OCI-LY7 (cell line): Measurements from ENCODE around the gene YAF2. TPM values are rescaled to one million over a fixed set of nuclear protein-coding genes. Genes with fewer than 3 reads are reported as not detected.
"Not testable (repeated sequence)": the region's sequence is repeated elsewhere in the genome, so short reads cannot be mapped to it uniquely, and the experiment has no call there.

ENCODE experiments used
- BruUV-seq: library from RNA; stranded (reverse); fragments of 400-500 nt; replicated peaks from 2 replicates; lab custom pipeline; 2021; lab: Mats Ljungman, UMichigan
- CTCF ChIA-PET: fragments of 300-600 bp; sonication (Branson Sonifier 250); formaldehyde crosslinking; loops from one replicate; lab custom pipeline; 2022; ENCODE audit warnings: antibody characterized with exemption; ENCODE audit not compliant: unreplicated experiment; lab: Charles Lee
- POLR2A ChIA-PET: fragments of 300-600 bp; sonication (Branson Sonifier 250); formaldehyde crosslinking; loops from one replicate; lab custom pipeline; 2022; ENCODE audit warnings: antibody characterized with exemption; lab: Charles Lee
- DNase-seq: peaks from one replicate; pipeline ENCODE4 v3.0.0-alpha.2; 2015; ENCODE audit warnings: low spot score
- H2AFZ ChIP-seq: fragments of 200-600 bp; sonication (generic), shearing (Covaris generic); 2 replicates; pipeline ENCODE4 v1.6.1; 2014; ENCODE audit warnings: mild to moderate bottlenecking, antibody characterized with exemption, low read length, moderate library complexity
- H3K27ac ChIP-seq: fragments of 200-600 bp; sonication (generic); 2 replicates; pipeline ENCODE4 v1.5.1; 2014; ENCODE audit warnings: mixed run types, low read depth, mild to moderate bottlenecking, moderate library complexity, low read length, inconsistent platforms; ENCODE audit not compliant: poor library complexity, severe bottlenecking
- H3K36me3 ChIP-seq: fragments of 200-600 bp; sonication (generic); 2 replicates; pipeline ENCODE4 v1.6.1; 2014; ENCODE audit warnings: mild to moderate bottlenecking, antibody characterized with exemption, low read length, moderate library complexity, mixed read lengths; ENCODE audit not compliant: insufficient read depth
- H3K4me1 ChIP-seq: fragments of 200-600 bp; sonication (generic); 2 replicates; pipeline ENCODE4 v1.5.1; 2014; ENCODE audit warnings: mild to moderate bottlenecking, low read length; ENCODE audit not compliant: insufficient read depth, poor library complexity, severe bottlenecking
- H3K4me2 ChIP-seq: fragments of 200-600 bp; sonication (generic); 2 replicates; pipeline ENCODE4 v1.6.1; 2014; ENCODE audit warnings: mild to moderate bottlenecking, low read length
- H3K4me3 ChIP-seq: fragments of 200-600 bp; sonication (generic); 2 replicates; pipeline ENCODE4 v1.5.1; 2014; ENCODE audit warnings: mild to moderate bottlenecking, low read depth, low read length; ENCODE audit not compliant: poor library complexity, severe bottlenecking
- H3K79me2 ChIP-seq: fragments of 200-600 bp; sonication (generic); 2 replicates; pipeline ENCODE4 v1.6.1; 2016; ENCODE audit warnings: low read depth, mild to moderate bottlenecking, low read length, moderate library complexity, mixed read lengths; ENCODE audit not compliant: insufficient read depth
- H3K9me2 ChIP-seq: fragments of 200-600 bp; sonication (generic); 2 replicates; pipeline ENCODE4 v1.6.1; 2016; ENCODE audit warnings: mild to moderate bottlenecking, low read length, mixed read lengths; ENCODE audit not compliant: insufficient read depth
- H3K9me3 ChIP-seq: fragments of 200-600 bp; sonication (generic); 2 replicates; pipeline ENCODE4 v1.6.1; 2014; ENCODE audit warnings: mild to moderate bottlenecking, mixed run types, low read length, mixed read lengths
- H4K20me1 ChIP-seq: fragments of 200-600 bp; sonication (generic); 2 replicates; pipeline ENCODE4 v1.6.1; 2014; ENCODE audit warnings: mild to moderate bottlenecking, antibody characterized with exemption, low read length, moderate library complexity, mixed read lengths; ENCODE audit not compliant: insufficient read depth
- EZH2phosphoT487 ChIP-seq: fragments of 200-600 bp; sonication (generic); IDR thresholded peaks from 2 replicates; pipeline ENCODE4 v1.6.1; 2018; ENCODE audit warnings: low read depth, borderline replicate concordance, mild to moderate bottlenecking, mixed run types, antibody characterized with exemption, low read length, moderate library complexity, mixed read lengths
- intact Hi-C: fragments of 100-400 bp; cut with micrococcal nuclease; formaldehyde crosslinking; loops from one replicate; pipeline ENCODE4 v1.10.0; 2022; ENCODE audit not compliant: unreplicated experiment
- total RNA-seq, 2 experiments: library from RNA; depleted of rRNA in 1 of 2; stranded (reverse); fragments of >200 nt in 1 of 2; shearing (Covaris generic) in 1 of 2; gene quantifications; 2 replicates each; pipeline ENCODE4 v1.2.3, GENCODE V29; 2014 to 2022
- TF ChIP-seq, protein P1 (sequence below): fragments of 200-600 bp; sonication (generic); conservative IDR thresholded peaks from 2 replicates; pipeline ENCODE4 v1.5.1; 2014; ENCODE audit warnings: mild to moderate bottlenecking, antibody characterized with exemption, low read length, moderate library complexity, mixed read lengths

YAF2 gene
- total RNA-seq, 2 experiments from 2014 or later: 16.2 to 43.6 TPM

DNA sequence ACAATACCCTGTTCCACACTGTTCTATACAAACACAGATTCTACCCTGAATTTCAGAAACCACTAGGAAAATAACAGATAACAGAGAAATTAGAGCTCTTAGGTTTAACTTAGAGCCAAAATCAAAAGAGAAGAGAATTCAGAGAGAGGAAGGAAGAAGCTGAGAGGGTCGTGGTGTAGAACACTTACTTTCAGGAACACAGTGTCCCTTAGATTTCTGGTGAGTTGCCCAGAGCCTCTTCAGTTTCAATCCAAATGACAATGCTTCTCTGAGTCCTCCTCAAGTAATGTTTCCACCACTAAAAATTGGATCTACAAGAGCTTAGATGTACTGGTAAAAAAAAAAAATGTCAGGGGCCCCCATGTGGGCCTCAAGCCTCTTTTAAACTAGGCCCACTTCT, 2.6 kb downstream of the YAF2 start:
- no peak for TF ChIP-seq EZH2phosphoT487
- TF ChIP-seq, protein P1, sequence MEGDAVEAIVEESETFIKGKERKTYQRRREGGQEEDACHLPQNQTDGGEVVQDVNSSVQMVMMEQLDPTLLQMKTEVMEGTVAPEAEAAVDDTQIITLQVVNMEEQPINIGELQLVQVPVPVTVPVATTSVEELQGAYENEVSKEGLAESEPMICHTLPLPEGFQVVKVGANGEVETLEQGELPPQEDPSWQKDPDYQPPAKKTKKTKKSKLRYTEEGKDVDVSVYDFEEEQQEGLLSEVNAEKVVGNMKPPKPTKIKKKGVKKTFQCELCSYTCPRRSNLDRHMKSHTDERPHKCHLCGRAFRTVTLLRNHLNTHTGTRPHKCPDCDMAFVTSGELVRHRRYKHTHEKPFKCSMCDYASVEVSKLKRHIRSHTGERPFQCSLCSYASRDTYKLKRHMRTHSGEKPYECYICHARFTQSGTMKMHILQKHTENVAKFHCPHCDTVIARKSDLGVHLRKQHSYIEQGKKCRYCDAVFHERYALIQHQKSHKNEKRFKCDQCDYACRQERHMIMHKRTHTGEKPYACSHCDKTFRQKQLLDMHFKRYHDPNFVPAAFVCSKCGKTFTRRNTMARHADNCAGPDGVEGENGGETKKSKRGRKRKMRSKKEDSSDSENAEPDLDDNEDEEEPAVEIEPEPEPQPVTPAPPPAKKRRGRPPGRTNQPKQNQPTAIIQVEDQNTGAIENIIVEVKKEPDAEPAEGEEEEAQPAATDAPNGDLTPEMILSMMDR: no peak
- Histone ChIP-seq H3K9me2 (no peaks in the 10 kb centered on the region), H3K4me3 (no peak overlapping the region), H3K79me2 (peaks cover 45% of the 10 kb centered on the region), H3K4me1 (peaks cover 24% of the 10 kb centered on the region), H3K4me2 (peak overlapping the region; percentile 94), H4K20me1 (peaks cover 11% of the 10 kb centered on the region; the same call in 1 of the 2 replicates), H3K27ac (no peak overlapping the region), H3K36me3 (peaks cover 26% of the 10 kb centered on the region), H3K9me3 (no peaks in the 10 kb centered on the region), H2AFZ (no peak overlapping the region)
- no peak for DNase-seq
- POLR2A ChIA-PET: interaction anchor here (0.6 to 1.0 kb wide), 3 partner anchors 66 to 1952 kb away, joined by 3 read pairs; no protein-coding TSS in a partner anchor
- intact Hi-C loops: loop anchor here (5.0 to 10.0 kb wide), 2 partner anchors 232 to 801 kb away; no protein-coding TSS in a partner anchor
- CTCF ChIA-PET: no interaction called here
- BruUV-seq: no TSS peak

DNA sequence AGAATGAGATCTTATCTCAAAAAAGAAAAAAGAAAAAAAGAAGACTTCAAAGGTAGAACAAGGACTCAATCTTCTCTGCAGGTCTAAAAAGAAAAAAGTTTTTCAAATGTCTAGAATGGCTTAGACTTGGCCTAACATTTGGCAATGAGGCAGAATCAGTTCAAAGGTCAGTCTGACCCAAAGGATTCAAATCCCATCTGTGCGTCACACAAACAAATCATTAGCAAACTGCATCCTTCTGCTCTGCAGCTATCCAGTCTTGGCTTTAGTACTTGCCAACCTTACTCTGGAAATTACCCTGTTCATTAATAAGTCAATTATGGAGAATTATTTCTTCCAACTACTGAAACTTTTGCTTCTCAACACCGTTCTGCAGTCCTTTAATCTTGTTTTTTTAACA, 3.1 kb downstream of the YAF2 start:
- H3K4me2 ChIP-seq: no peak overlapping the region; the same call in 1 of the 2 replicates
- POLR2A ChIA-PET: interaction anchor here (0.6 to 1.0 kb wide), 4 partner anchors 9 to 1952 kb away, joined by 3 to 4 read pairs (median 3); no protein-coding TSS in a partner anchor
- CTCF ChIA-PET: no interaction called here

DNA sequence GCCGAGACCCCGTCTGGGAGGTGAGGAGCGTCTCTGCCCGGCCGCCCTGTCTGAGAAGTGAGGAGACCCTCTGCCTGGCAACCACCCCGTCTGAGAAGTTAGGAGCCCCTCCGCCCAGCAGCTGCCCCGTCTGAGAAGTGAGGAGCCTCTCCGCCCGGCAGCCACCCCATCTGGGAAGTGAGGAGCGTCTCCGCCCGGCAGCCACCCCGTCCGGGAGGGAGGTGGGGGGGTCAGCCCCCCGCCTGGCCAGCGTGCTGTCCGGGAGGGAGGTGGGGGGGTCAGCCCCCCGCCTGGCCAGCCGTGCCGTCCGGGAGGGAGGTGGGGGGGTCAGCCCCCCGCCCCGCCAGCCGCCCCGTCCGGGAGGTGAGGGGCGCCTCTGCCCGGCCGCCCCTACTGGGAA, 10.5 kb downstream of the YAF2 start:
- H2AFZ ChIP-seq, H4K20me1 ChIP-seq, H3K9me3 ChIP-seq, H3K4me3 ChIP-seq, POLR2A ChIA-PET, H3K4me1 ChIP-seq, DNase-seq, BruUV-seq, CTCF ChIA-PET, intact Hi-C loops, H3K4me2 ChIP-seq, H3K9me2 ChIP-seq, H3K27ac ChIP-seq: not testable (repeated sequence)
- peaks cover 35% of the 10 kb centered on the region for H3K36me3 ChIP-seq
- H3K79me2 ChIP-seq: peaks cover 14% of the 10 kb centered on the region; the same call in 1 of the 2 replicates

More for the DNA sequence above, 3.1 kb downstream of the YAF2 start:
- Histone ChIP-seq H3K4me1 (peaks cover 24% of the 10 kb centered on the region), H3K9me2 (no peaks in the 10 kb centered on the region), H4K20me1 (peaks cover 11% of the 10 kb centered on the region; the same call in 1 of the 2 replicates), H3K79me2 (peaks cover 45% of the 10 kb centered on the region), H3K9me3 (no peaks in the 10 kb centered on the region), H3K36me3 (peaks cover 31% of the 10 kb centered on the region), H3K27ac (no peak overlapping the region), H3K4me3 (no peak overlapping the region), H2AFZ (no peak overlapping the region)
- no peak for DNase-seq
- intact Hi-C loops: loop anchor here (5.0 to 10.0 kb wide), 2 partner anchors 232 to 800 kb away; no protein-coding TSS in a partner anchor
- BruUV-seq: no TSS peak
- TF ChIP-seq EZH2phosphoT487: no peak
- TF ChIP-seq, protein P1: no peak

DNA sequence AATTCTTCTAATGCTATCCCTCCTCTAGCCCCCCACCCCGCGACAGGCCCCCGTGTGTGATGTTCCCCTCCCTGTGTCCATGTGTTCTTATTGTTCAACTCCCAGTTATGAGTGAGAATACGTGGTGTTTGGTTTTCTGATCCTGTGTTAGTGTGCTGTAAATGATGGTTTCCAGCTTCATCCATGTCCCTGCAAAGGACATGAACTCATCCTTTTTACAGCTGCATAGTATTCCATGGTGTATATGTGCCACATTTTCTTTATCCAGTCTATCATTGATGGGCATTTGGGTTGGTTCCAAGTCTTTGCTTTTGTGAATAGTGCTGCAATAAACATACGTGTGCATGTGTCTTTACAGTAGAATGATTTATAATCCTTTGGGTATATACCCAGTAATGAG, 13.5 kb downstream of the YAF2 start:
- H2AFZ ChIP-seq, H3K79me2 ChIP-seq, H3K4me1 ChIP-seq, H3K9me3 ChIP-seq, intact Hi-C loops, H3K4me3 ChIP-seq, H3K27ac ChIP-seq, POLR2A ChIA-PET, H3K9me2 ChIP-seq, H4K20me1 ChIP-seq, CTCF ChIA-PET, BruUV-seq, H3K4me2 ChIP-seq, DNase-seq: not testable (repeated sequence)
- peaks cover 15% of the 10 kb centered on the region for H3K36me3 ChIP-seq
